Lower leg skin (tissue), 3 donors: Measurements from ENCODE around the gene CMTM4.

Experiments
- POLR2A ChIP-seq, 2 donors: fragments of 450-650 bp; IDR thresholded peaks; one replicate each; pipeline ENCODE4 v1.6.1; 2016 to 2017; ENCODE audit warnings: antibody characterized with exemption in 2 of 2, mild to moderate bottlenecking in 1 of 2, moderate library complexity in 1 of 2
- TF ChIP-seq, protein P1 (sequence below), 3 donors: fragments of 450-650 bp; IDR thresholded peaks; one replicate each; pipeline ENCODE4 v1.5.1; 2016; ENCODE audit warnings: antibody characterized with exemption in 3 of 3, mild to moderate bottlenecking in 3 of 3, moderate library complexity in 2 of 3

DNA sequence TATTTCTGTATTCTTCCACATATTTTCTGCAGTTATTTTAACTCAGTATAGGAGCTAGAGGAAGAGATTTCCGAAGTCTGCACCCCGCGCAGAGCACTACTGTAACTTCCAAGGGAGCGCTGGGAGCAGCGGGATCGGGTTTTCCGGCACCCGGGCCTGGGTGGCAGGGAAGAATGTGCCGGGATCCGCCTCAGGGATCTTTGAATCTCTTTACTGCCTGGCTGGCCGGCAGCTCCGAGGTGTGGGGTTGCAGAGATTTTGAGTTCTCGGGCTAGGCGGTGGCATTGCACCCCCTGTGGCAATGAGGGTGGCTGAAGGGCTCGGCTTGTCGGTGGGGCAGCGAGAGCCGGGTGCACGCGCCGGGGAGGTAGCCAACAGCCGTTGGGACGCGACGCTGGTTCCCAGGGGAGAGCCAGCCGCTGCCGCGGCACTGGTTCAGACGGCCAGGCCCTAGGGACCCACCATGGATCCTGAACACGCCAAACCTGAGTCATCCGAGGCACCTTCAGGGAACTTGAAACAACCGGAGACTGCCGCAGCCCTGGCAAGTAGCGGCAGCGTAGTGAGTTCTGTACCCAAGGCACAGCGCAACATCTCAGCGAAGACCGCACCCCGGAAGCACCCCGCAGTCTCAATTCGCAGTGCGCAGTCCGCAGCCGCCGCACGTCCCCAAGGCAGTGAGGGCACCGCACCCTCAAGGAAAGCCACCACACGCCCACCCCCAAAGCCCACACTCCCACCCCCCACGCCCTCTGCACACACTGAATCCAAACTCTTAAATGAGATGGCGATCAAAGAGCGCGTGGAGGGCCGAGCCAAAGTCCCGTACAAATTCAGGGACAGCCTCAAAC, 130.3 kb downstream of the CMTM4 start, which contains the start of gene CMTM1:
- TF ChIP-seq POLR2A (IDR thresholded peaks at IDR 0.05) = no peak
- TF ChIP-seq, protein P1, sequence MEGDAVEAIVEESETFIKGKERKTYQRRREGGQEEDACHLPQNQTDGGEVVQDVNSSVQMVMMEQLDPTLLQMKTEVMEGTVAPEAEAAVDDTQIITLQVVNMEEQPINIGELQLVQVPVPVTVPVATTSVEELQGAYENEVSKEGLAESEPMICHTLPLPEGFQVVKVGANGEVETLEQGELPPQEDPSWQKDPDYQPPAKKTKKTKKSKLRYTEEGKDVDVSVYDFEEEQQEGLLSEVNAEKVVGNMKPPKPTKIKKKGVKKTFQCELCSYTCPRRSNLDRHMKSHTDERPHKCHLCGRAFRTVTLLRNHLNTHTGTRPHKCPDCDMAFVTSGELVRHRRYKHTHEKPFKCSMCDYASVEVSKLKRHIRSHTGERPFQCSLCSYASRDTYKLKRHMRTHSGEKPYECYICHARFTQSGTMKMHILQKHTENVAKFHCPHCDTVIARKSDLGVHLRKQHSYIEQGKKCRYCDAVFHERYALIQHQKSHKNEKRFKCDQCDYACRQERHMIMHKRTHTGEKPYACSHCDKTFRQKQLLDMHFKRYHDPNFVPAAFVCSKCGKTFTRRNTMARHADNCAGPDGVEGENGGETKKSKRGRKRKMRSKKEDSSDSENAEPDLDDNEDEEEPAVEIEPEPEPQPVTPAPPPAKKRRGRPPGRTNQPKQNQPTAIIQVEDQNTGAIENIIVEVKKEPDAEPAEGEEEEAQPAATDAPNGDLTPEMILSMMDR (IDR thresholded peaks at IDR 0.05) = no peak
